GM12891 (cell line): ENCODE data around the gene EEFSEC.

Source experiments
- PAX5 ChIP-seq: IDR thresholded peaks from 2 replicates; pipeline ENCODE4 v1.6.1; 2011; ENCODE audit warnings: low read length, moderate library complexity, mild to moderate bottlenecking; ENCODE audit not compliant: insufficient read depth, severe bottlenecking
- POLR2A ChIP-seq: IDR thresholded peaks from 2 replicates; pipeline ENCODE4 v1.6.1; 2011; ENCODE audit warnings: low read depth, low read length, control low read depth
- POLR2AphosphoS5 ChIP-seq: IDR thresholded peaks from 2 replicates; pipeline ENCODE4 v1.6.1; 2011; ENCODE audit warnings: low read depth, low read length, control low read depth
- POU2F2 ChIP-seq: IDR thresholded peaks from 2 replicates; pipeline ENCODE4 v1.6.1; 2011; ENCODE audit warnings: low read depth, mild to moderate bottlenecking, control low read depth, low read length, moderate library complexity
- SPI1 ChIP-seq: IDR thresholded peaks from 2 replicates; pipeline ENCODE4 v1.6.1; 2011; ENCODE audit warnings: low read depth, low read length, control low read depth
- TAF1 ChIP-seq: IDR thresholded peaks from 2 replicates; pipeline ENCODE4 v1.6.1; 2011; ENCODE audit warnings: low read depth, low read length, control low read depth

- TF ChIP-seq POLR2AphosphoS5 (no peak), POLR2A (no peak), TAF1 (no peak), SPI1 (no peak), POU2F2 (no peak), PAX5 (no peak)
Observed at GRCh38 chr3:128144512-128145187, 8.6 kb upstream of the EEFSEC start.
